Measurements from ENCODE around the gene HABP4.

HABP4 gene

GRCh38 chr9:96489482-96489979 is 39.6 kb downstream of the HABP4 start:
- TF ChIP-seq SIN3A (IDR thresholded peaks at IDR 0.05; ENCODE audit: borderline replicate concordance, insufficient read depth, low read length) (no peak), POLR2AphosphoS5 (IDR thresholded peaks at IDR 0.05; ENCODE audit: low read depth, low read length) (no peak), FOXP2 (optimal IDR thresholded peaks at IDR 0.05; ENCODE audit: borderline replicate concordance, extremely low read depth, extremely low read length, insufficient read depth) (no peak), REST (IDR thresholded peaks at IDR 0.05; ENCODE audit: insufficient read depth in 1 of 2, low read depth in 2 of 2, low read length in 2 of 2) (no peak), TAF1 (IDR thresholded peaks at IDR 0.05; ENCODE audit: borderline replicate concordance, insufficient read depth, low read length) (no peak)

- TF ChIP-seq SIN3A (IDR thresholded peaks at IDR 0.05; ENCODE audit: borderline replicate concordance, insufficient read depth, low read length), result no peak
- TF ChIP-seq POLR2AphosphoS5 (IDR thresholded peaks at IDR 0.05; ENCODE audit: low read depth, low read length), result 0 out of 2 replicates have a peak, but pooled peaks have one; percentile 36
- no peak for TF ChIP-seq REST (IDR thresholded peaks at IDR 0.05; ENCODE audit: insufficient read depth in 1 of 2, low read depth in 2 of 2, low read length in 2 of 2)
- no peak for TF ChIP-seq TAF1 (IDR thresholded peaks at IDR 0.05; ENCODE audit: borderline replicate concordance, insufficient read depth, low read length)
- no peak for TF ChIP-seq FOXP2 (optimal IDR thresholded peaks at IDR 0.05; ENCODE audit: borderline replicate concordance, extremely low read depth, extremely low read length, insufficient read depth)
These were observed 40.6 kb downstream of the HABP4 start for GRCh38 chr9:96490534-96491078.

- no peak for TF ChIP-seq SIN3A (IDR thresholded peaks at IDR 0.05; ENCODE audit: borderline replicate concordance, insufficient read depth, low read length)
- no peak for TF ChIP-seq REST (IDR thresholded peaks at IDR 0.05; ENCODE audit: insufficient read depth in 1 of 2, low read depth in 2 of 2, low read length in 2 of 2)
- TF ChIP-seq TAF1 (IDR thresholded peaks at IDR 0.05; ENCODE audit: borderline replicate concordance, insufficient read depth, low read length), result no peak
- no peak for TF ChIP-seq POLR2AphosphoS5 (IDR thresholded peaks at IDR 0.05; ENCODE audit: low read depth, low read length)
- TF ChIP-seq FOXP2 (optimal IDR thresholded peaks at IDR 0.05; ENCODE audit: borderline replicate concordance, extremely low read depth, extremely low read length, insufficient read depth), result no peak
These were observed 41.3 kb downstream of the HABP4 start for GRCh38 chr9:96491079-96491879.

- no peak for TF ChIP-seq TAF1 (IDR thresholded peaks at IDR 0.05; ENCODE audit: borderline replicate concordance, insufficient read depth, low read length)
- TF ChIP-seq REST (IDR thresholded peaks at IDR 0.05; ENCODE audit: insufficient read depth in 1 of 2, low read depth in 2 of 2, low read length in 2 of 2), result no peak
- no peak for TF ChIP-seq SIN3A (IDR thresholded peaks at IDR 0.05; ENCODE audit: borderline replicate concordance, insufficient read depth, low read length)
- no peak for TF ChIP-seq POLR2AphosphoS5 (IDR thresholded peaks at IDR 0.05; ENCODE audit: low read depth, low read length)
- no peak for TF ChIP-seq FOXP2 (optimal IDR thresholded peaks at IDR 0.05; ENCODE audit: borderline replicate concordance, extremely low read depth, extremely low read length, insufficient read depth)
These were observed 42.0 kb downstream of the HABP4 start for GRCh38 chr9:96491880-96492525.

Measured in PFSK-1 (cell line).